Endothelial cell of umbilical vein (primary cell): ENCODE measurements around the gene CTDSP1. TPM values are rescaled to one million over a fixed set of nuclear protein-coding genes. Genes with fewer than 3 reads are reported as not detected.

Source experiments
- BruUV-seq: library from RNA; stranded (reverse); fragments of 400-500 nt; replicated peaks from 2 replicates; lab custom pipeline; 2021; lab: Mats Ljungman, UMichigan
- CTCF ChIA-PET: fragments of 300-600, 350-600 bp; sonication (Branson Sonifier 250); formaldehyde crosslinking; loops from one replicate; lab custom pipeline; 2021; ENCODE audit warnings: antibody characterized with exemption, inconsistent platforms; lab: Charles Lee
- POLR2A ChIA-PET: fragments of 300-600, 350-600 bp; sonication (Branson Sonifier 250); formaldehyde crosslinking; loops from one replicate; lab custom pipeline; 2021; ENCODE audit warnings: antibody characterized with exemption, inconsistent platforms; lab: Charles Lee
- DNase-seq: peaks from one replicate; pipeline ENCODE4 v3.0.0-alpha.2; 2011; ENCODE audit warnings: low read depth, low spot score
- FAIRE-seq: peaks from 2 replicates; lab custom pipeline; 2011; peaks lifted over from hg19 to GRCh38; lab: Jason Lieb, UNC
- H2AFZ ChIP-seq: 2 replicates; pipeline ENCODE4 v1.6.0; 2012; ENCODE audit warnings: low read depth, low read length, control low read depth, inconsistent platforms
- H3K27ac ChIP-seq: 2 replicates; pipeline ENCODE4 v1.5.1; 2011; ENCODE audit warnings: low read depth, mild to moderate bottlenecking, control low read depth, low read length, moderate library complexity; ENCODE audit not compliant: insufficient read depth
- H3K27me3 ChIP-seq, 2 experiments: 2 replicates each; pipeline versions ENCODE4 v1.6.0 to v1.6.1; 2011; ENCODE audit warnings: low read length in 2 of 2, mixed read lengths in 1 of 2; ENCODE audit not compliant: control insufficient read depth in 2 of 2, insufficient read depth in 2 of 2
- H3K36me3 ChIP-seq, 2 experiments: 2 replicates in 1 of 2; 3 replicates in 1 of 2; pipeline ENCODE4 v1.5.1; 2011; ENCODE audit warnings: low read length in 2 of 2, mild to moderate bottlenecking in 1 of 2, moderate library complexity in 1 of 2; ENCODE audit not compliant: control insufficient read depth in 2 of 2, insufficient read depth in 2 of 2; ENCODE audit errors: extremely low read depth in 1 of 2
- H3K4me1 ChIP-seq: 3 replicates; pipeline ENCODE4 v1.5.1; 2011; ENCODE audit warnings: mild to moderate bottlenecking, low read length; ENCODE audit not compliant: control insufficient read depth, insufficient read depth; ENCODE audit errors: extremely low read depth
- H3K4me2 ChIP-seq: 2 replicates; pipeline ENCODE4 v1.6.1; 2011; ENCODE audit warnings: low read length, control low read depth, mixed read lengths; ENCODE audit not compliant: insufficient read depth
- H3K4me3 ChIP-seq, 3 experiments: fragments of 200-600 bp in 1 of 3; sonication (generic), shearing (Covaris generic) in 1 of 3; replicated peaks in 1 of 3; 2 replicates each; pipeline ENCODE4 v1.5.1; 2011 to 2016; ENCODE audit warnings: control low read depth in 3 of 3, low read length in 3 of 3, mild to moderate bottlenecking in 2 of 3, inconsistent platforms in 1 of 3, low read depth in 1 of 3, moderate library complexity in 1 of 3; ENCODE audit not compliant: insufficient read depth in 1 of 3
- H3K79me2 ChIP-seq: 2 replicates; pipeline ENCODE4 v1.6.0; 2012; ENCODE audit warnings: low read length, inconsistent platforms; ENCODE audit not compliant: control insufficient read depth, insufficient read depth
- H3K9ac ChIP-seq: replicated peaks from 2 replicates; pipeline ENCODE3; 2011; ENCODE audit warnings: low read length, control low read depth; ENCODE audit not compliant: insufficient read depth; ENCODE audit errors: extremely low read depth
- H3K9me1 ChIP-seq: replicated peaks from 3 replicates; pipeline ENCODE4 v1.6.0; 2011; ENCODE audit warnings: mild to moderate bottlenecking, low read length; ENCODE audit not compliant: control insufficient read depth, insufficient read depth; ENCODE audit errors: extremely low read depth
- H3K9me3 ChIP-seq: replicated peaks from 2 replicates; pipeline ENCODE4 v1.5.1; 2012; ENCODE audit warnings: low read length, inconsistent platforms; ENCODE audit not compliant: control insufficient read depth, insufficient read depth
- H4K20me1 ChIP-seq: replicated peaks from 2 replicates; pipeline ENCODE3; 2011; ENCODE audit warnings: mild to moderate bottlenecking, low read length; ENCODE audit not compliant: control insufficient read depth, insufficient read depth; ENCODE audit errors: extremely low read depth
- EZH2 ChIP-seq: IDR thresholded peaks from 2 replicates; pipeline ENCODE4 v1.6.1; 2012; ENCODE audit warnings: borderline replicate concordance, low read depth, mild to moderate bottlenecking, moderate library complexity, low read length, inconsistent platforms; ENCODE audit not compliant: severe bottlenecking
- FOS ChIP-seq: IDR thresholded peaks from 2 replicates; pipeline ENCODE4 v1.6.1; 2011; ENCODE audit warnings: mild to moderate bottlenecking, low read length, moderate library complexity, borderline replicate concordance; ENCODE audit not compliant: insufficient read depth
- GATA2 ChIP-seq: IDR thresholded peaks from 2 replicates; pipeline ENCODE4 v1.7.0; 2011; ENCODE audit warnings: low read depth, mild to moderate bottlenecking, moderate library complexity, mixed read lengths, low read length; ENCODE audit not compliant: insufficient read length, insufficient read depth
- JUN ChIP-seq: IDR thresholded peaks from 2 replicates; pipeline ENCODE4 v1.6.1; 2011; ENCODE audit warnings: borderline replicate concordance, low read depth; ENCODE audit not compliant: insufficient read length, insufficient read depth
- MYC ChIP-seq: IDR thresholded peaks from one replicate; pipeline ENCODE4 v1.6.1; 2011; ENCODE audit warnings: mild to moderate bottlenecking, low read depth, low read length
- POLR2A ChIP-seq: IDR thresholded peaks from 2 replicates; pipeline ENCODE4 v1.6.1; 2012; ENCODE audit warnings: low read depth, mild to moderate bottlenecking, control low read depth, low read length
- dilution Hi-C: fragments of 300-500 bp; cut with MboI; formaldehyde crosslinking; loops from one replicate; pipeline ENCODE4 v1.15.0; 2019; ENCODE audit warnings: low sequenced_read_pairs; ENCODE audit not compliant: extremely low pct_ligation_motif_present
- intact Hi-C: fragments of 100-400 bp; cut with micrococcal nuclease; formaldehyde crosslinking; loops from one replicate; pipeline ENCODE4 v1.10.0; 2022
- polyA plus RNA-seq, 4 experiments: library from polyadenylated mRNA; depleted of rRNA in 3 of 4; stranded (reverse) in 3 of 4; unstranded in 1 of 4; fragments of >200 nt; gene quantifications; 2 replicates each; pipeline versions ENCODE4 v1.2.1 to v1.2.3, GENCODE V29; 2011 to 2012; ENCODE audit warnings: missing spikeins in 1 of 4
- total RNA-seq: library from RNA; stranded (reverse); gene quantifications from 2 replicates; pipeline ENCODE4 v1.2.3, GENCODE V29; 2021
- TF ChIP-seq, protein P1 (sequence below), 2 donors: IDR thresholded peaks; 1 replicate in 1 of 2; 2 replicates in 1 of 2; pipeline ENCODE4 v1.5.1; 2011; ENCODE audit warnings: low read length in 2 of 2, mild to moderate bottlenecking in 2 of 2, moderate library complexity in 2 of 2, control low read depth in 1 of 2, inconsistent platforms in 1 of 2, low read depth in 1 of 2; ENCODE audit not compliant: insufficient read depth in 1 of 2; ENCODE audit errors: extremely low read depth in 1 of 2
- TF ChIP-seq, protein P2 (sequence below): IDR thresholded peaks from 2 replicates; pipeline ENCODE4 v1.6.1; 2011; ENCODE audit not compliant: insufficient read depth, insufficient read length

The CTDSP1 gene
- total and polyA plus RNA-seq, 2 donors (not counting 3 experiments of a cell fraction or from before 2014, with no cell fraction given): 86.1 to 112 TPM

DNA sequence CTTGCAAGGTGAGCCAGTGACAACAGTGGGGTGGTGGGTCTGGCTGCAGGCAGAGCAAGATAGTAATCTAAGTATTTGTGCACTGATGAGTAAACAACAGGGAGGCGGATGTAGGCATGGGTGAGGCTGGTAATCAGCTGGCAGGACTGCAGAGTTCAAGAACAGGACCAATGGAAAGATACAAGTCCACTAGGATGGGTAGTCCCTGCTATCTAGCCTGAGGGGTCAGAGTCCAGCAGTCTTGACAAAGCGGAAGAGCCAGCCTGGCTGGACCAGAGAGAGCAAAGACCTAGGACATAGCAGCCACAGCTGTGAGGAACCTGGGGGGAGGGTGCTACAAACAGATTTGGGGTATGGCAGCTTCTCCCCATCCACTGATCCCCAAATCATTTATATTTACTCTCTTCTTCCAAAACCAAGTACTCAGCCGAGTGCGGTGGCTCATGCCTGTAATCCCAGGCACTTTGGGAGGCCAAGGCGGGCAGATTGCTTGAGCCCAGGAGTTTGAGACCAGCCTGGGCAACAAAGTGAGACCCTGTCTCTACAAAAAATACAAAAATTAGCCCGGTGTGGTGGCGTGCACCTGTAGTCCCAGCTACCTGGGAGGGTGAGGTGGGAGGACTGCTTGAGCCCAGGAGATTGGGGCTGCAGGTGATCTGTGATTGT lies 45.2 kb downstream of the CTDSP1 start:
- H3K9ac ChIP-seq: no peak overlapping the region
- no TSS peak for BruUV-seq
- DNase-seq: no peak
- no peak overlapping the region for H2AFZ ChIP-seq
- H3K27ac ChIP-seq: no peak overlapping the region
- H3K4me2 ChIP-seq: no peak overlapping the region
- no peak for FAIRE-seq
- no peaks in the 10 kb centered on the region for H3K9me1 ChIP-seq
- no peak for TF ChIP-seq EZH2
- TF ChIP-seq MYC: no peak
- TF ChIP-seq JUN: no peak
- TF ChIP-seq POLR2A: no peak
- no peak for TF ChIP-seq GATA2
- no peak for TF ChIP-seq FOS
- TF ChIP-seq, protein P1, sequence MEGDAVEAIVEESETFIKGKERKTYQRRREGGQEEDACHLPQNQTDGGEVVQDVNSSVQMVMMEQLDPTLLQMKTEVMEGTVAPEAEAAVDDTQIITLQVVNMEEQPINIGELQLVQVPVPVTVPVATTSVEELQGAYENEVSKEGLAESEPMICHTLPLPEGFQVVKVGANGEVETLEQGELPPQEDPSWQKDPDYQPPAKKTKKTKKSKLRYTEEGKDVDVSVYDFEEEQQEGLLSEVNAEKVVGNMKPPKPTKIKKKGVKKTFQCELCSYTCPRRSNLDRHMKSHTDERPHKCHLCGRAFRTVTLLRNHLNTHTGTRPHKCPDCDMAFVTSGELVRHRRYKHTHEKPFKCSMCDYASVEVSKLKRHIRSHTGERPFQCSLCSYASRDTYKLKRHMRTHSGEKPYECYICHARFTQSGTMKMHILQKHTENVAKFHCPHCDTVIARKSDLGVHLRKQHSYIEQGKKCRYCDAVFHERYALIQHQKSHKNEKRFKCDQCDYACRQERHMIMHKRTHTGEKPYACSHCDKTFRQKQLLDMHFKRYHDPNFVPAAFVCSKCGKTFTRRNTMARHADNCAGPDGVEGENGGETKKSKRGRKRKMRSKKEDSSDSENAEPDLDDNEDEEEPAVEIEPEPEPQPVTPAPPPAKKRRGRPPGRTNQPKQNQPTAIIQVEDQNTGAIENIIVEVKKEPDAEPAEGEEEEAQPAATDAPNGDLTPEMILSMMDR (IDR thresholded peaks at IDR 0.05; ENCODE audit: extremely low read depth in 1 of 2, insufficient read depth in 1 of 2, low read depth in 1 of 2, low read length in 2 of 2): no peak
- TF ChIP-seq, protein P2, sequence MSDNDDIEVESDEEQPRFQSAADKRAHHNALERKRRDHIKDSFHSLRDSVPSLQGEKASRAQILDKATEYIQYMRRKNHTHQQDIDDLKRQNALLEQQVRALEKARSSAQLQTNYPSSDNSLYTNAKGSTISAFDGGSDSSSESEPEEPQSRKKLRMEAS: no peak
- H4K20me1 ChIP-seq: no peaks in the 10 kb centered on the region
- POLR2A ChIA-PET: no interaction called here
- H3K79me2 ChIP-seq: no peaks in the 10 kb centered on the region
- dilution Hi-C loops: no loop called here
- CTCF ChIA-PET: interaction anchor here (0.6 to 0.7 kb wide), 2 partner anchors 25 to 39 kb away, joined by 3 read pairs; no protein-coding TSS in a partner anchor
- peaks cover 12% of the 10 kb centered on the region for H3K4me1 ChIP-seq
- no peaks in the 10 kb centered on the region for H3K27me3 ChIP-seq
- no peaks in the 10 kb centered on the region for H3K9me3 ChIP-seq
- intact Hi-C loops: no loop called here
- H3K4me3 ChIP-seq: no peak overlapping the region
- no peaks in the 10 kb centered on the region for H3K36me3 ChIP-seq
